ENCODE results near the gene FANCC.
"Not testable (repeated sequence)": the region's sequence is repeated elsewhere in the genome, so short reads cannot be mapped to it uniquely, and the experiment has no call there.

Gene FANCC

GRCh38 chr9:95277509-95277908, 40.0 kb downstream of the FANCC start:
- H3K4me1 ChIP-seq (ENCODE audit: control insufficient read depth in 1 of 2, insufficient read depth in 2 of 2, low read length in 2 of 2) = no peaks in the 10 kb centered on the region
- H3K9me3 ChIP-seq (ENCODE audit: control insufficient read depth in 1 of 2, low read length in 2 of 2) = no peaks in the 10 kb centered on the region
- no peak overlapping the region for H3K27ac ChIP-seq (ENCODE audit: low read length)
- H3K4me3 ChIP-seq (ENCODE audit: low read depth in 1 of 2, low read length in 2 of 2) = no peak overlapping the region
- no peaks in the 10 kb centered on the region for H3K27me3 ChIP-seq (ENCODE audit: low read depth, low read length)
- no peaks in the 10 kb centered on the region for H3K36me3 ChIP-seq (ENCODE audit: control insufficient read depth in 1 of 2, insufficient read depth in 2 of 2, low read length in 2 of 2)

DNA sequence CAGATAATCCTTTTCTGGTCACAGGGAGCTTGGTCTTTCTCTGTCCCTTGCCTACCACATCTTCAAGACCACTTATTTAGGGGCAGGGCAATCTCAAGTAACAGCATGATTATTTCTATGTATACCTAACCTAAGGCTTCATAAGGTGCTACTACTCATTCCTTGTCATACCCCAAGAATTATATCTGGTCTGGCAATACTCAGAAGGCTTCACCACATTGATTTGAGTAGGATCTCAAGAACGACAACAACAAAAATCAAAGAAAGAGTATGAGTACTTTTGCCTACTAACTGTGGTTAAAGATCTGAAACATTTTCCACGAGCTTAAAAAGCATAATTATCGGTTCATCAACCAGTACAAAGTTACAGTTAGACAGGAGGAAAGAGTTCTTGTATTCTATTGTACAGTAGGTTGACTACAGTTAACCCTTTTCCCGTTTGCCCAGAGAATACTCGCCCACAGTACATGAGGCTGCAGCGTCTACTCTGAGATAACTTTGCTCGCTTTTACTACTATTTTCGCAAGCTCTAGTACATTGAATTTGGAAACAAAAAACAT, 41.0 kb downstream of the FANCC start:
- no peak overlapping the region for H3K4me3 ChIP-seq (ENCODE audit: low read depth in 1 of 2, low read length in 2 of 2)
- no peak overlapping the region for H3K27ac ChIP-seq (ENCODE audit: low read length)
- no peaks in the 10 kb centered on the region for H3K27me3 ChIP-seq (ENCODE audit: low read depth, low read length)
- H3K4me1 ChIP-seq (ENCODE audit: control insufficient read depth in 1 of 2, insufficient read depth in 2 of 2, low read length in 2 of 2) = no peaks in the 10 kb centered on the region
- no peaks in the 10 kb centered on the region for H3K9me3 ChIP-seq (ENCODE audit: control insufficient read depth in 1 of 2, low read length in 2 of 2)
- H3K36me3 ChIP-seq (ENCODE audit: control insufficient read depth in 1 of 2, insufficient read depth in 2 of 2, low read length in 2 of 2) = no peaks in the 10 kb centered on the region

DNA sequence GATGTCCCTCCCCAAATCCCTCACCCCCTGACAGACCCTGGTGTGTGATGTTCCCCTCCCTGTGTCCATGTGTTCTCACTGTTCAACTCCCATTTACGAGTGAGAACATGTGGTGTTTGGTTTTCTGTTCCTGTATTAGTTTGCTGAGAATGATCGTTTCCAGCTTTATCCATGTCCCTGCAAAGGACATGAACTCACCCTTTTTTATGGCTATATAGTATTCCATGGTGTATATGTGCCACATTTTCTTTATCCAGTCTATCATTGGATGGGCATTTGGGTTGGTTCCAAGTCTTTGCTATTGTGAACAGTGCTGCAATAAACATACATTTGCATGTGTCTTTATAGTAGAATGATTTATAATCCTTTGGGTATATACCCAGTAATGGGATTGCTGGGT, 43.3 kb downstream of the FANCC start:
- H3K9me3 ChIP-seq (ENCODE audit: control insufficient read depth in 1 of 2, low read length in 2 of 2); H3K4me1 ChIP-seq (ENCODE audit: control insufficient read depth in 1 of 2, insufficient read depth in 2 of 2, low read length in 2 of 2); H3K27me3 ChIP-seq (ENCODE audit: low read depth, low read length); H3K4me3 ChIP-seq (ENCODE audit: low read depth in 1 of 2, low read length in 2 of 2); H3K36me3 ChIP-seq (ENCODE audit: control insufficient read depth in 1 of 2, insufficient read depth in 2 of 2, low read length in 2 of 2); H3K27ac ChIP-seq (ENCODE audit: low read length): not testable (repeated sequence)

DNA sequence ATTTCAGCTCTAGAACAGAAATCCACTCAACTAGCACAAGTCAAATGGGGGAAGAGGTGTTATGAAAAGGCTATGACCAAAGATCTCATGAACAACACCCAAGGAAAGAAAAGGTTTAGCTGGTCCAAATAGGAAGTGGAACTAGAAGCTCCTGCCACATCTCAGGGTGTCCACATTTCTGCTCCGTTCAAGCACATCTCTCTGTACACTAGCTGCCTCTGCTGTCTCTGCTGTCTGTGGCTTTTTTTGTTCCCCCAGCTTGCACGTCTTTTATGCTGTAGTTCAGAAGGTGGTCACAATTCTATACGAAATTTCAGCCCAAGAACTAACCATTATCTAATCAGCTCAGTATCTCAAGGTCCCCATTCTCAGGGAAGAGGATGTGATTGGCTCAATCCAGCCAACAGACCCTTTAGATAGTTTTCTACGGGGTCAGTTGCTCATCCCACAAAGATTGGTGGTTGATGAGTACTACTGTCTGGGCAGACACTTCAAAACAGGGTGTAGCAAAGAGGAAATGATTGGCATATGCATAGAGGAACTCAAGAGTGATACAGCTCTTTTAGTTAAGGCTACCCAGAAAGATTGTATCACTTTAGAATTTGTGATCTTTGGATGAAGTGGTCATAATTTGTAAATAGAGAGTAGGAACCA, 44.0 kb downstream of the FANCC start:
- Histone ChIP-seq H3K9me3 (ENCODE audit: control insufficient read depth in 1 of 2, low read length in 2 of 2) (no peaks in the 10 kb centered on the region), H3K4me3 (ENCODE audit: low read depth in 1 of 2, low read length in 2 of 2) (no peak overlapping the region), H3K27ac (ENCODE audit: low read length) (no peak overlapping the region), H3K36me3 (ENCODE audit: control insufficient read depth in 1 of 2, insufficient read depth in 2 of 2, low read length in 2 of 2) (no peaks in the 10 kb centered on the region), H3K27me3 (ENCODE audit: low read depth, low read length) (no peaks in the 10 kb centered on the region), H3K4me1 (ENCODE audit: control insufficient read depth in 1 of 2, insufficient read depth in 2 of 2, low read length in 2 of 2) (no peaks in the 10 kb centered on the region)

DNA sequence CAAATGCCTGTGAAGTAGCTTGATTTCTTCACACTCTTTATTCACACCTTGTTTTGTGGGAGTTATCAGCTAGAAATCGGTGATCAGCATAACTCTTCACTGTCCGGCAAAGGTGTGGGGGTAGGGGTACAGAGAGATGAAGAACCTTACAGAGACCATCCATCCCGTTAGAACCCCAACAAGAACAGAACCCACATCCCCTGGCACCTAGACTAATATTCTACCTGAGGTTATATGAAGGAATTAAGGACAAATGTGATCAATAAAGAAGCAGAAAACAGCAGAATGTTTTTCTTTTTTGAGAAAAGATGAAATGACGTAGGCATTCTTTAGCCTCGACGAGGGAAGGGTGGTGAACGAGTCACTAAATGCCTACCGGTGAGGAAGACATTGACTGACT, 44.7 kb downstream of the FANCC start:
- no peaks in the 10 kb centered on the region for H3K9me3 ChIP-seq (ENCODE audit: control insufficient read depth in 1 of 2, low read length in 2 of 2)
- H3K27ac ChIP-seq (ENCODE audit: low read length) = no peak overlapping the region
- no peak overlapping the region for H3K4me3 ChIP-seq (ENCODE audit: low read depth in 1 of 2, low read length in 2 of 2)
- no peaks in the 10 kb centered on the region for H3K4me1 ChIP-seq (ENCODE audit: control insufficient read depth in 1 of 2, insufficient read depth in 2 of 2, low read length in 2 of 2)
- H3K36me3 ChIP-seq (ENCODE audit: control insufficient read depth in 1 of 2, insufficient read depth in 2 of 2, low read length in 2 of 2) = no peaks in the 10 kb centered on the region
- no peaks in the 10 kb centered on the region for H3K27me3 ChIP-seq (ENCODE audit: low read depth, low read length)

DNA sequence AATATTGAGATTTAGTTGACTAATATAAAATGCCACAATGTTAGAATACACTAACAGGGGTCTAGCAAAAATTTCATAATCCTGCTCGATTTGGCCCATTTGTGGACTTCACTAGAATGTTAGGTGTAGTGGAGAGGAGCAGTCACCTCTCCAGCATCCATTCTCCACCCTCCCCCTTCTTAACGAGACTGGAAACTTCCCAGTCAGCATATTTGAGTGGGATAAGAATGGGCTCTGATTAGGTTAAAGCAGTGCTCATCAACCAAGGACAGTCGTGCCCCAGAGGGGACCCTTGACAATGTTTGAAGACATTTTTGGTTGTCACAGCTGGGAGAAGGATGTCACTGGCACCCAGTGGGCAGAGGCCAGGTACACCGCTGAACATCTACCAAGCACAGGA, 46.7 kb downstream of the FANCC start:
- no peaks in the 10 kb centered on the region for H3K27me3 ChIP-seq (ENCODE audit: low read depth, low read length)
- H3K36me3 ChIP-seq (ENCODE audit: control insufficient read depth in 1 of 2, insufficient read depth in 2 of 2, low read length in 2 of 2) = no peaks in the 10 kb centered on the region
- no peak overlapping the region for H3K4me3 ChIP-seq (ENCODE audit: low read depth in 1 of 2, low read length in 2 of 2)
- no peak overlapping the region for H3K27ac ChIP-seq (ENCODE audit: low read length)
- no peaks in the 10 kb centered on the region for H3K9me3 ChIP-seq (ENCODE audit: control insufficient read depth in 1 of 2, low read length in 2 of 2)
- no peaks in the 10 kb centered on the region for H3K4me1 ChIP-seq (ENCODE audit: control insufficient read depth in 1 of 2, insufficient read depth in 2 of 2, low read length in 2 of 2)

DNA sequence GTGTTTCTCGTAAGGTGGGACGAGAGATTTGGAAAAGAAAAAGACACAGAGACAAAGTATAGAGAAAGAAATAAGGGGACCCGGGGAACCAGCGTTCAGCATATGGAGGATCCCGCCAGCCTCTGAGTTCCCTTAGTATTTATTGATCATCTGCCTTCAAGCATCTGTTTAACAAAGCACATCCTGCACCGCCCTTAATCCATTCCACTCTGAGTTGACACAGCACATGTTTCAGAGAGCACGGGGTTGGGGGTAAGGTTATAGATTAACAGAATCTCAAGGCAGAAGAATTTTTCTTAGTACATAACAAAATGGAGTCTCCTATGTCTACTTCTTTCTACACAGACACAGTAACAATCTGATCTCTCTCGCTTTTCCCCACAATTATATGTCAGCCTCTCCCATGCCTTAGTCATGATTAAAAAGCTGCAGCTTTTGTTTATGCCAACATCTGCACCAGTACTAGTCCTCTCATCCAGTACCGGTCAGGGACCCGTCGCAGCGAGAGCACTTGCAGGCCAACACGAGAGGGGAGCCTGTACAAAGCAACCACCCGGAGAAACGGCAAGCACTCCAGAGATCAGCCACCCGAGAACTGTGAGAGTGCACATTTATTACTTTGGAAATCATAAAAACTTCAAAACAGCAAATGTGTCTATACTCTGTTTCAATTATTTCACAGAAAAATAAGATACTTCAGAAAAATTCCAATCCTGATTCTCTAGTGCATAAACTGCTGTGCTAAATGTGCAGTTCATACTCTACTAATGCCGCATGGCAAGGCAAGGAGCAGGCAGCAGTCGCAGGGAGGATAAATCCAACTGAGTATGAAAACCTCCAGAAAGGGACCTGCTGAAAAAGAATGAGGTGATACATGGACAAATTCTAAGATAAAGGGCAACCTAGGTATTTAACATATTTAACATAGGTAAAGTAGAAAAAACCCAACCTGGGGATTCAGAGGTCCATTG, 47.4 kb downstream of the FANCC start:
- H3K9me3 ChIP-seq (ENCODE audit: control insufficient read depth in 1 of 2, low read length in 2 of 2); H3K4me1 ChIP-seq (ENCODE audit: control insufficient read depth in 1 of 2, insufficient read depth in 2 of 2, low read length in 2 of 2); H3K4me3 ChIP-seq (ENCODE audit: low read depth in 1 of 2, low read length in 2 of 2); H3K27ac ChIP-seq (ENCODE audit: low read length); H3K27me3 ChIP-seq (ENCODE audit: low read depth, low read length); H3K36me3 ChIP-seq (ENCODE audit: control insufficient read depth in 1 of 2, insufficient read depth in 2 of 2, low read length in 2 of 2): not testable (repeated sequence)

- Histone ChIP-seq H3K4me3 (ENCODE audit: low read depth in 1 of 2, low read length in 2 of 2) (no peak overlapping the region), H3K27ac (ENCODE audit: low read length) (no peak overlapping the region), H3K36me3 (ENCODE audit: control insufficient read depth in 1 of 2, insufficient read depth in 2 of 2, low read length in 2 of 2) (no peaks in the 10 kb centered on the region), H3K4me1 (ENCODE audit: control insufficient read depth in 1 of 2, insufficient read depth in 2 of 2, low read length in 2 of 2) (no peaks in the 10 kb centered on the region), H3K9me3 (ENCODE audit: control insufficient read depth in 1 of 2, low read length in 2 of 2) (no peaks in the 10 kb centered on the region), H3K27me3 (ENCODE audit: low read depth, low read length) (no peaks in the 10 kb centered on the region)
Observed at GRCh38 chr9:95268681-95269080, 48.8 kb downstream of the FANCC start.

GRCh38 chr9:95266649-95267048, 50.9 kb downstream of the FANCC start:
- no peaks in the 10 kb centered on the region for H3K27me3 ChIP-seq (ENCODE audit: low read depth, low read length)
- H3K9me3 ChIP-seq (ENCODE audit: control insufficient read depth in 1 of 2, low read length in 2 of 2) = no peaks in the 10 kb centered on the region
- no peaks in the 10 kb centered on the region for H3K4me1 ChIP-seq (ENCODE audit: control insufficient read depth in 1 of 2, insufficient read depth in 2 of 2, low read length in 2 of 2)
- H3K27ac ChIP-seq (ENCODE audit: low read length) = no peak overlapping the region
- H3K4me3 ChIP-seq (ENCODE audit: low read depth in 1 of 2, low read length in 2 of 2) = no peak overlapping the region
- H3K36me3 ChIP-seq (ENCODE audit: control insufficient read depth in 1 of 2, insufficient read depth in 2 of 2, low read length in 2 of 2) = no peaks in the 10 kb centered on the region

- Histone ChIP-seq H3K4me3 (ENCODE audit: low read depth in 1 of 2, low read length in 2 of 2) (no peak overlapping the region), H3K27me3 (ENCODE audit: low read depth, low read length) (no peaks in the 10 kb centered on the region), H3K27ac (ENCODE audit: low read length) (no peak overlapping the region), H3K36me3 (ENCODE audit: control insufficient read depth in 1 of 2, insufficient read depth in 2 of 2, low read length in 2 of 2) (no peaks in the 10 kb centered on the region), H3K4me1 (ENCODE audit: control insufficient read depth in 1 of 2, insufficient read depth in 2 of 2, low read length in 2 of 2) (no peaks in the 10 kb centered on the region), H3K9me3 (ENCODE audit: control insufficient read depth in 1 of 2, low read length in 2 of 2) (no peaks in the 10 kb centered on the region)
Observed at GRCh38 chr9:95265960-95266359, 51.5 kb downstream of the FANCC start.

DNA sequence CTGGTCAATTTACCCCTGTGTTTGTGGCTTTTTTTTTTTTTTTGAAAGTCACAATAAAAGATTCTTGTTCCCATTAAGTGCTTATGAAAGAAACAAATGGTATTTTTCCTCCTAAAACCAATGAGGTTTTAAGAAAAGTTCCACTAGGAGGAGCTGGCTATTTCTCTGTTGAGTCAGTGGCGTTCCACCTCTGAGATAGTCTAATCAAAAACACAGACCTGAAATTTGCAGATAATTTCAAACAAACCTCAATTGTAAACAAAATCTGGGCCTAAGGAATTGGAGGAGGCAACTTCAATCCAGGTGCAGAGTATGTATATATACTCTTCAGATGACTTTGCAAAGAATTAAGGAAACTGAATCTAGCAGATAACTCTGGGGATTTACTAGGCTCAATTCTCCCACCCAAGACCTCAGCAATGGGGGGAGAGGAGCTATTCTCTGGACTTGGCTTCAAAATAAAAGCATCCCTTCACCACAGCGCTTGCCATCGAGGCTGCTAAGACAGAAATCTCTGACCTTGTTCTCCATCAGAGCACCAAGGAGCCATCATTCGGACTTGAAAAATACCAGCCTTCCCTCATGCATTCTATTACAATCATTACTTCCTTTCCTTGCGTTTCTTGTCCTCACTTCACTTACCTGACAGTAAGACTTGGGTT, 52.4 kb downstream of the FANCC start:
- H3K36me3 ChIP-seq (ENCODE audit: control insufficient read depth in 1 of 2, insufficient read depth in 2 of 2, low read length in 2 of 2) = no peaks in the 10 kb centered on the region
- H3K27me3 ChIP-seq (ENCODE audit: low read depth, low read length) = no peaks in the 10 kb centered on the region
- no peaks in the 10 kb centered on the region for H3K4me1 ChIP-seq (ENCODE audit: control insufficient read depth in 1 of 2, insufficient read depth in 2 of 2, low read length in 2 of 2)
- H3K27ac ChIP-seq (ENCODE audit: low read length) = no peak overlapping the region
- no peaks in the 10 kb centered on the region for H3K9me3 ChIP-seq (ENCODE audit: control insufficient read depth in 1 of 2, low read length in 2 of 2)
- no peak overlapping the region for H3K4me3 ChIP-seq (ENCODE audit: low read depth in 1 of 2, low read length in 2 of 2)
